Measurements from ENCODE around the gene TYROBP. TPM values are rescaled to one million over a fixed set of nuclear protein-coding genes. Genes with fewer than 3 reads are reported as not detected.
"Not testable (repeated sequence)": the region's sequence is repeated elsewhere in the genome, so short reads cannot be mapped to it uniquely, and the experiment has no call there.

TYROBP gene
- total RNA-seq, 1 donor from 2014 or later = not detected

GRCh38 chr19:35932291-35932936 is 24.3 kb upstream of the TYROBP start:
- intact Hi-C loops (cut with micrococcal nuclease) = no loop called here

DNA sequence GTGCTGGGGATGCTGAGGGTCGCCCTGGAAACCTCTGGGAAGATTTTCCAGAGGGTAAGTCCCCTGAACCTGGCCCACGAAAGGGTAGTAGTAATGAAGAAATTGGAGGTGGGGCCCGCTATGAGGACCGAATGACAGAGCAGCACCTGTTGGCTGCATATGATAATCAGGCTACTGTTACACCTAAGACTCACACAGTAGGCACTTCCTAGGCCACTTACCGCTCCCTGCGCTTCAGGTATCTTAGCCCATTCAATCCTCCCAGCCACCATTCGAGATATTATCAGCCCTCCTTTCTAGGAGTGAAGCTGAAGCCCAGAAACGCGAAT is 23.7 kb upstream of the TYROBP start:
- intact Hi-C loops (cut with micrococcal nuclease) = loop anchor here (1.0 kb wide), 10 partner anchors 29 to 284 kb away; partner anchors contain the start of genes ARHGAP33, COX6B1, PSENEN and TBCB

- intact Hi-C loops (cut with micrococcal nuclease) = loop anchor here (1.0 kb wide), 10 partner anchors 28 to 283 kb away; partner anchors contain the start of genes ARHGAP33, COX6B1, PSENEN and TBCB
Observed at GRCh38 chr19:35931161-35931873, 23.2 kb upstream of the TYROBP start.

GRCh38 chr19:35929876-35930275 is 21.8 kb upstream of the TYROBP start:
- intact Hi-C loops (cut with micrococcal nuclease) = no loop called here

DNA sequence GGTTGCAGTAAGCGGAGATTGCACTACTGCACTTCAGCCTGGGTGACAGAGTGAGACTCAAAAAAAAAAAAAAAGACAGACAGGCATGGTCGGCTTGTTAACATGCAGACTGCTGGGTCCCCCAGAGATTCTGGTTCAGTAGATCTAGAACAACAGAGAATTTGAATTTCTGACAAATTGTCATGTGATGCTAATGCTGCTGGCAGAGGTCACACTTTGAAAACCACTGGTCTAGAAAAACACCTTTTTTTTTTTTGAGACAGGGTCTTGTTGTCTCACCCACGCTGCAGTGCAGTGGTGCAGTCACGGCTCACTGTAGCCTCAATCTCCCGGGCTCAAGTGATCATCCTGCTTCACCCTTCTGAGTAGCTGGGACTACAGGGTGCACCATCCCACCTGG is 20.4 kb upstream of the TYROBP start:
- intact Hi-C loops (cut with micrococcal nuclease) = no loop called here

GRCh38 chr19:35925501-35925900 is 17.4 kb upstream of the TYROBP start:
- intact Hi-C loops (cut with micrococcal nuclease) = no loop called here

- intact Hi-C loops (cut with micrococcal nuclease) = no loop called here
Observed at GRCh38 chr19:35921012-35921411, 12.9 kb upstream of the TYROBP start.

GRCh38 chr19:35919306-35919705 is 11.2 kb upstream of the TYROBP start:
- intact Hi-C loops (cut with micrococcal nuclease) = no loop called here

GRCh38 chr19:35915443-35915842 is 7.3 kb upstream of the TYROBP start:
- intact Hi-C loops (cut with micrococcal nuclease) = no loop called here

- intact Hi-C loops (cut with micrococcal nuclease) = no loop called here
Observed at GRCh38 chr19:35913589-35913988, 5.5 kb upstream of the TYROBP start.

DNA sequence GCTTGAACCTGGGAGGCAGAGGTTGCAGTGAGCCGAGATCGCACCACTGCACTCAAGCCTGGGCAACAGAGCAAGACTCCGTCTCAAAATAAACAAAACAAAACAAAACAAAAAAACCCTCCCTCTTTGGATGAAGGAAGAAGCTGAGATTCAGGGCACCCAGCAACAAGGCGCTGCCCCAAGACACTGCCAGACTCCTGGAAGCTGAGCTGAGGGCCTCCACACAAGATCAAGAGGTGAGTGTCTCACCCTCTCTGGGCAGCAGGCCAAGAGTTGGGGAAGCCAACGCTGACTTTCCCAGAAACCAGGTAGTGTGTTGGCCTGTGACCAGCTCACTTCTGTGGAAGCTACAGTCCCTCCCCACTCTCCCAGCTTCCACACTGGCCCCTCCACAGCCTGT is 3.7 kb upstream of the TYROBP start:
- intact Hi-C loops (cut with micrococcal nuclease) = no loop called here

DNA sequence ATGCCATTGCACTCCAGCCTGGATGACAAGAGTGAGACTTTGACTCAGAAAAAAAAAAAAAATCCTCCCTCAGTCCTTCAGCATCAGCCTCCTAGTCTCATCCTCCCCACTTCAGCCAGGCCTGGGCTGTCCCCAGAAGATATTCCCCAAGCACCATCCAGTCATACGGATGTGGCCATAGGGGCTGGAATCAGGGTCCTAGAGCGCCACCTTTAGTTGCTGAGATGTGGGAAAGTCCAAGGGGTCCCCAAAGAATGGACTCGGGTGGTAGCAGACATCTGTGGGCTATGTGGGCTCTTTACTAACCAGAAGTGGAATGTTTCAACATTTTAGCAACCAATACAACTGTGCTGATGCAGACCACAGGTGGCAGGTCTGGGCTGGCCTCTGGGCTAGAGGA is 3.1 kb upstream of the TYROBP start:
- intact Hi-C loops (cut with micrococcal nuclease) = no loop called here

DNA sequence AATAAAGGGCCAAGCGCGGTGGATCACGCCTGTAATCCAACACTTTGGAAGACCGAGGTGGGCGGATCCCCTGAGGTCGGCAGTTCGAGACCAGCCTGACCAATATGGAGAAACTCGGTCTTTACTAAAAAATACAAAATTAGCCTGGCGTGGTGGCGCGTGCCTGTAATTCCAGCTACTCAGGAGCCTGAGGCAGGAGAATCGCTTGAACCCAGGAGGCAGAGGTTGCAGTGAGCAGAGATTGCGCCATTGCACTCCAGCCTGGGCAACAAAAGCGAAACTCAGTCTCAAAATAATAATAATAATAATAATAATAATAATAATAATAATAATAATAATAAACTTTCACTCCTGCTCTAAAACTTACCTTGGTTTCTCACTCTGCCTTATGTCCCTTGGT is 2.3 kb upstream of the TYROBP start:
- intact Hi-C loops (cut with micrococcal nuclease) = not testable (repeated sequence)

DNA sequence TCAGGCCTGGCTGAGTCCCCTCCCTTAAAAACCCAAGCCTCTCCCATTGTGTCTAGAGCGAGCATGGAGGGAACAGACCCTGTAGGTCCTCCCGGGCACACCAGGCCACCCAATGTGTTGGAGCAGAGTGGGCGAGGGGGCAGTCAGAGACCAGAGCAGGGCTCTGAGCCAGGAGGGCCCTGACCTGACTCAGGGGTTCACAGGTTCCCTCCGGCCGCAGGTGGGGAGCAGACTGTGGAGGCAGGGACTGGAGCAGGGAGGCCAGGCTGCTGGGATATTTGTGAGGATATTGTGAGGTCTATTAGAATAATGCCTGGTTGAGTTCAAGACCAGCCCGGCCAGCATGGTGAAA is 1.6 kb upstream of the TYROBP start:
- intact Hi-C loops (cut with micrococcal nuclease) = no loop called here

GRCh38 chr19:35908973-35909683 is 1.0 kb upstream of the TYROBP start:
- intact Hi-C loops (cut with micrococcal nuclease) = no loop called here

- intact Hi-C loops (cut with micrococcal nuclease) = no loop called here
Observed at GRCh38 chr19:35907377-35907745, 734 bp downstream of the TYROBP start.

DNA sequence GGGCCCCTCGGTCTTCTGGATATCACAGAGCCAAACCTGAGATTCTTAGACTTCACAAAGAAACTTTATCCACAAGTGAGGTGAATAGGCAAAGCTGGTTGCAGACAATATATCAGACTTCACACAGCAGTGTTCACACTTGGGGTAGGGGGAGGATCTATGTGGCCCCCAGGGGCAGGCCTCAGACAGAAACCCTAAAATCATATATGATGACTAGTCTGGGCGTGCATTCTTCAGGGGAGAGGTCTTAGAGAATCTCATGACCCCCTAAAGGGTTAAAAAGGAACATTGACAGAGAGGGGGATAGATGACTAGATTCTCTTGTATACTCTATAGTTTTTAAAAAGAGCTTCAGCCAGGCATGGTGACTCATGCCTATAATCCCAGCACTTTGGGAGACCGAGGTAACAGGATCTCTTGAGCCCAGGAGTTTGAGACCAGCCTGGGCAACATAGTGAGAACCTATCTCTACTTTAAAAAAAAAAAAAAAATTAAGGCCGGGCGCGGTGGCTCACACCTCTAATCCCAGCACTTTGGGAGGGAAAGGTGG is 2.8 kb downstream of the TYROBP start:
- intact Hi-C loops (cut with micrococcal nuclease) = no loop called here

GRCh38 chr19:35904311-35905068 is 3.6 kb downstream of the TYROBP start:
- intact Hi-C loops (cut with micrococcal nuclease) = loop anchor here (5.0 kb wide), 1 partner anchor 192 kb away; no protein-coding TSS in a partner anchor

DNA sequence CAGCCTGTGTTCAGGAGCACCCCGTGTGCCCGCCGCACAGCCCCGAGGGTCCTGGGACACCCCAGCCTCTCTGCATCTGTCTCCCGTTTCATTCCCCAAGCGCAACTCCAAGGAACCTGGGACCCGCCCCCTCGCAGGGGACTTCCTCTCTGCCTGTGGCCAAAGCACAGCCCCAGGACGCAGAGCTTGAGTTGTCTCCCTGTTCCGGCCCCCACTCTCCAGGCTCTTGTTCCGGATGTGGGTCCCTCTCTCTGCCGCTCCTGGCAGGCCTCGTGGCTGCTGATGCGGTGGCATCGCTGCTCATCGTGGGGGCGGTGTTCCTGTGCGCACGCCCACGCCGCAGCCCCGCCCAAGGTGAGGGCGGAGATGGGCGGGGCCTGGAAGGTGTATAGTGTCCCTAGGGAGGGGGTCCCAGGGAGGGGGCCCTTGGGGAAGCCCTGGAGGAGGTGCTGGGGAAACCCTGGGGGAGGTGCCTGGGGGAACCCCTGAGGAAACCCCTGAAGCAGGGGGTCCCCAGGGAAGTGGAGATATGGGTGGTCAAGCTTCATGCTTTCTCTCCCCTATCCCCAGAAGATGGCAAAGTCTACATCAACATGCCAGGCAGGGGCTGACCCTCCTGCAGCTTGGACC is 4.4 kb downstream of the TYROBP start:
- intact Hi-C loops (cut with micrococcal nuclease) = loop anchor here (1.0 to 5.0 kb wide), 3 partner anchors 28 to 191 kb away; partner anchors contain the start of genes PSENEN and U2AF1L4

DNA sequence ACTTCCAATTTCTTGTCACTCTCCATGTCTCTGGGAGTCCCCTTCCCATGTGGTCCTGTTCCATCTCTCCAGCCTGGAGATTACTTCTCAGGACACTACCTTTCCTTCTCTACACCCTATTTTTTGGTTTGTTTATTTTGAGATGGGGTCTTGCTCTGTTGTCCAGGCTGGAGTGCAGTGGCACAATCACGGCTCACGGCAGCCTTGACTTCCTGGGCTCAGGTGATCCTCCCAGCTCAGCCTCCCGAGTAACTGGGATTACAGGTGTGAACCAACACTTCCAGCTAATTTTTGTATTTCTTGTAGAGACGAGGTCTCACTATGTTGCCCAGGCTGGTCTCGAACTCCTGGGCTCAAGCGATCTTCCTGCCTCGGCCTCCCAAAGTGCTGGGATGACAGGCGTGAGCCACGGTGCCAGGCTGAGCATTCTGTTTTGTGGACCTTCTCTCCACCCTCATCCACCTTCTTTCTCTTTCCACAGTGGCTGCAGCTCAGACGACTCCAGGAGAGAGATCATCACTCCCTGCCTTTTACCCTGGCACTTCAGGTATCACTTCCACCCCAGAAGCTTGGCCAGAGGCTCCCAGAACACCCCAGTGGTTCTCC is 5.1 kb downstream of the TYROBP start:
- intact Hi-C loops (cut with micrococcal nuclease) = loop anchor here (1.0 to 5.0 kb wide), 3 partner anchors 28 to 191 kb away; partner anchors contain the start of genes PSENEN and U2AF1L4
